ENCODE results near the gene CD109.
"Not testable (repeated sequence)": the region's sequence is repeated elsewhere in the genome, so short reads cannot be mapped to it uniquely, and the experiment has no call there.

Gene CD109

DNA sequence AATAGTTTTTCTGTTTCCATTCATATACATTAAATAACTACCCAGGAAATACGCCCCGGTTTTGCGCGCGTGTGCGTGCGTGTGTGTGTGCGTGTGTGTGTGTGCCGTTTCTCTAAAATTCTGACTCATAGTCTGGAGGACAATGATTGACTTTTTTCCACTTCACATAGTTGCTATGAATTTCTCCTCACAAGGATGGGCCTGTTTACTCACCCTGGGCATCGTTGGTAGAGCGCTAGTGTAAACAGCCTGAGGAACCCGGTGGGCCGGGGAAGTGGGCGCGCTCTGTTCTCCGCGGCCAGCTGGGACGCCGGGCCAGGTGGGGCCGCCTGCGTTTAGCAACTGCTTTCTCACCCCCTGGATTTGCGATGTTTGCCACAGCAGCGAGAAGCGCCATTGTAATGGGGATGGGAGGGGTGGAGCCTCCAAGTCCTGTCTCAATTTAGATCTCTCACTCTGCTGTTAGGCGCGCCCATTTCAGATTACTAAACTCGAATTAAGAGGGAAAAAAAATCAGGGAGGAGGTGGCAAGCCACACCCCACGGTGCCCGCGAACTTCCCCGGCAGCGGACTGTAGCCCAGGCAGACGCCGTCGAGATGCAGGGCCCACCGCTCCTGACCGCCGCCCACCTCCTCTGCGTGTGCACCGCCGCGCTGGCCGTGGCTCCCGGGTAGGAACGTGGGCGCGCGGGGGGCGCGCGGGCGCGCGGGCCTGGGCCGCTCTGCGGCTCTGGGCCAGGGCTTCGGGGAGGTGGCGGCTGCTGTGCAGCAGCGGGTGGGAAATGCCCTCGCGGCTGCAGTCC, at the start of gene CD109:
Gene CD109, plus strand, starts transcription at position 585 of the 803 bp plus-strand sequence. Its CDS starts 13 bp downstream, at position 598.
- DNase-seq, result peak; percentile 25

DNA sequence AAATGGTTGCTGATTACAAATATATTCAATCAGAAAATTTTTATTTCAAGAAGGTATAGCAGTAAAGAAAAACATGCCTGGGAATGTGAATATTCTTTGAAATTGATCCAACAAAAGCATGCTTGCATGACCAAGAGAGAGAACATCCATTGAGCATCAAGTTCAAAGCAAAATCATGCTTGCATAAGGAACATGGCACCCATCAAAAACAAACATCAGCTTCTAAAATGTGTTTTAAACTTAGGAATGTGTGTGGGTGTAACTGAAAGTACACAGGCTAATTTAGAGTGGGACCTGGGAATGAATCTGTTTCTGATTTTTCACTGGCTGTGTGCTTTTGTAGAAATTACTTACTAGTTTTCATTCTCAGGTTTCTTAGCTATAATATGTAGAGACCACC, 47.8 kb upstream of the CD109 start:
- DNase-seq, result no peak

DNA sequence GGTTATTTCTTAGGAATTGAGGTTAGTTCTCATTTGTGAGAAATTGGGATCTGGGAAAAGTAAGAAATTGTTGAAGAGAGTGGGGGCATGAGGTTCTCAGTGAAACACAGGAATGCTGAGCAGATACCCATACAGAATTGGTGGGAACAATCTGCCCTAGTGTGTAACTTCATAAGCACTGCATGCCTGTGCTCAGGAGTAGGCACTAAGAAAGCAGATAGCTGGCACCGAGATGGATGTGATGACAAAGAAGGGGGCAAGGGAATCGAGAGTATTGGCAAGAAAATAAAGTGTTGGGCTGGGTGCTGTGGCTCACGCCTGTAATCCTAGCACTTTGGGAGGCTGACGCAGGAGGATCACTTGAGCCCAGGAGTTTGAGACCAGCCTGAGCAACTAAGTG, 46.2 kb upstream of the CD109 start:
- DNase-seq, result no peak

GRCh38 chr6:73652637-73653570, 43.1 kb upstream of the CD109 start:
- DNase-seq, result peak; percentile 74

DNA sequence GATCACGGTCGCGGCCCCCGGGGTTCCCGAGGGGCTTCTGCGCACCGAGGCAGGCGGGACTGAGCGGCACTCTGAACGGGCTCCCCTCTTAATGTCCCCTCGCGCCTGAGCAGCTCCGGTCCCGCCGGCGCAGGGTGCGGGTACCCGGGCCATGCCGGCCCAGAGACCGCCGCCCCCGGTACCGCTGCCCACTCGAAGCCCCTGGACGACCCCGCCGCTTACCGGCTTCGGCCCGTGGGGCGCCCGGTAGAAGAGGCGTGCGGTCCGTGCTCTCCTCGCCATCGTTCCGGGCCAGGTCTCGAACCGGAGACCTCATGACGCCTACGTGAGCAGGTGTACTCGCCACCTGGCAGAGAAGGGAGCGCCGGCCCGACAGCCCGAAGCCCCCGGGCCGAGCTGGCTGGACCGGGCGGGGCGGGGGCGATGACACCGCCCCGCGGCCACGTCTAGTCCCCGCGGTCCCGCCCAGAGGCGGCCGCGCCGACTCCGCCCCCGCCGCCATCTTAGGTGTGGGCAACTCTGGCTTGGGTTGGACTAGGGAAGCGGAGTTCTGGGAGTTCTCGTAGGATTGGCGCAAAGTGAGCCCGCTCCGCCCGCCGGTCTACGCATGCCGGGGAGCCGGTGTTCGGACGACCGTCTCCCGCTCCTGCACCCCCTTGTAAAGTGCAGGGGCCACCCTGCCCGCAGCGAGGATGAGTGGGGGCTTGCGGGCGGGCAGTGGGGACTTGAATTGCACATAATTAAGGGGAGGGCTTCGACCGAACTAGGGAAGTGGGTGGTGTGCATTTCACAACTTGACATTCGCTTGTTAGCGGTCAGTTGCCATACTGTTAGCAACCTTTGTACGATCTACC, 42.2 kb upstream of the CD109 start, which contains the start of gene SLC17A5:
Gene SLC17A5, minus strand, starts transcription at position 422 of the 854 bp plus-strand sequence. Its CDS starts 106 bp downstream, at position 316.
- DNase-seq, result peak; percentile 92

DNA sequence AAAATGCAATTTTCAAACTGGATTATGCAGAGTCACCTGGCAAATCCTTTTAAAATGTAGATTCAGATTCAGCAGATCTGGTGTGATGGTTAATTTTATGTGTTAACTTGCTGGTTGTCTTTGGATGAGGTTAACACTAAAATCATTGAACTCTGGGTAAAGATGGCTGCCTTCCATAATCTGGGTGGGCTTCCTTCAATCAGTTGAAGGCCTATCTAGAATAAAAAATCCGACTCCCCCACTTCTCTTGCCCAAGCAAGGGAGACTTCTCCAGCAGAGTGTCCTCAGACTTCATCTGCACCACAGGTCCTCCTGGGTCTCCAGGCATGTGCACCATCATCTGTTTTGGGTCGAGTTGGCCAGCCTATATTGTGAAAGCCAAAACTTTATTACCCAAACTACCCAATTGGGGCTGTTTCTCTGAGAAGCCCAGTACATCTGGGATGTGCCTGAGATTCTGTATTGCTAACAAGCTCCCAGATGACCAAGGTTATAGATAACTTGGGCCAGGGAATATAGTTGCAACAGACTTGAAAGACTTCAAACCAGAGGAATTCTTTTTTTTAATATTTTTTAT, 40.6 kb upstream of the CD109 start:
- DNase-seq, result no peak

GRCh38 chr6:73656531-73657145, 39.4 kb upstream of the CD109 start:
- DNase-seq, result no peak

- no peak for DNase-seq
These were observed 38.8 kb upstream of the CD109 start for GRCh38 chr6:73657201-73657600.

- DNase-seq, result no peak
These were observed 31.3 kb upstream of the CD109 start for GRCh38 chr6:73664701-73665100.

- DNase-seq, result no peak
These were observed 30.2 kb upstream of the CD109 start for GRCh38 chr6:73665686-73666319.

GRCh38 chr6:73666393-73666792, 29.6 kb upstream of the CD109 start:
- DNase-seq, result no peak

GRCh38 chr6:73667798-73668197, 28.2 kb upstream of the CD109 start:
- DNase-seq, result no peak

GRCh38 chr6:73669005-73669404, 27.0 kb upstream of the CD109 start:
- no peak for DNase-seq

DNA sequence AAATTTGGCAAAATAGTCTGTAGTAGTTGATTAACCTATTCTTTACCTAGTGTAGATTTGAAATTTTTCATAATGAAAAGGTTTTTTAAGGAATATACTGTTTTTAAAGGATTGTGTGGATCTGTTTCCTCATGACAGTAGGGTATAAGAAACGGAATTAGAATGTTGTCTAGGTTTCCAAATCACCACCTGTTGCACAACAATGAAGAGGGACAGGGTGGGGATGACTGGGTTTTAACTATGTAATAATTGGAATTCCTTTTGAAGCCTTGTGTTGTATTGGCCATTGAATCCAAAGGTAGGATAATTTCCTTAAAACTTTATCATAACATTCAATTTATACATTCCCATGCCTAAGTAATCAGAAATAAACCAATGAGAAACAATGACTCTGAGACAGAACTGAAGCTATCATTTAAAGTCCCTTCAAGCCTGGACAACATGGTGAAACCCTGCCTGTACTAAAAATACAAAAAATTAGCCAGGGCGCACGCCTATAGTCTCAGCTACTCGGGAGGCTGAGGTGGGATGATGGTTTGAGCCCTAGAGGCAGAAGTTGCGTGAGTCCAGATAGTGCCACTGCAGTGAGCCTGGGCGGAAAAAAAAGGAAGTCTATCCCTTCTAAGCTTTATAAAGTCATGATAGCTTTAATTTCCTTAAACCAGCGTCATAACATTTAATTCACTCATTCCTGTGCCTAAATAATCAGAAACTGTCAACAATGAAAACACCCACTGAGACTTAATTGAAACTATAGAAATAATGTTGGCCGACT, 23.9 kb upstream of the CD109 start:
- DNase-seq, result no peak

DNA sequence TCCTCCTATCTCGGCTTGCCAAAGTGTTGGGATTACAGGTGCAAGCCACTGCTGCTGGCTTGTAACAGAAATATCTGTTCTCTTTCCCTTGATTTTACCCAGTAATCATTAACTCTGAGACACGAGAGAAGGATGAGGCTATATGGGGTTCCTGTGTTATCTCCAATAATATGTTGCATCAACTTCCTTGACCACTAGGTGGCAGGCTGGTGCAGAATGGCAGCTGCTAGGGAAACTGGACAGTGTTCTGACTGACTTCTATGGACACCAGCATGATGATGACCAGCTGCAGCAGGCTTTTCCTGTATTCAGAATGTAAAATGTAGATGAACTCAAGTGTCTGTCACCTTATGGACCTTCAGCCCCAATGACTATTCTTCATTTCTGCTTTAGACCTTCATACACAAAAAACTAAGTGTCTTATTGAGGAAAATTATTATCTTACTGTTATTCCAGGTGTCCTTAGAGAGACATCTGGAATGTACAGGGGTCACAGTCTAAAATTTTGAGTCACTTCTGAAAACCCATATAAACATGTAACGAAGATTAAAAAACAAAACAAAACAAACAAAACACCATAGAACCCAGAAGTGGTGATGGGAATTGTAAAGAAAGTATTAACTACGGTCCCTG, 20.4 kb upstream of the CD109 start:
- peak; percentile 38 for DNase-seq

DNA sequence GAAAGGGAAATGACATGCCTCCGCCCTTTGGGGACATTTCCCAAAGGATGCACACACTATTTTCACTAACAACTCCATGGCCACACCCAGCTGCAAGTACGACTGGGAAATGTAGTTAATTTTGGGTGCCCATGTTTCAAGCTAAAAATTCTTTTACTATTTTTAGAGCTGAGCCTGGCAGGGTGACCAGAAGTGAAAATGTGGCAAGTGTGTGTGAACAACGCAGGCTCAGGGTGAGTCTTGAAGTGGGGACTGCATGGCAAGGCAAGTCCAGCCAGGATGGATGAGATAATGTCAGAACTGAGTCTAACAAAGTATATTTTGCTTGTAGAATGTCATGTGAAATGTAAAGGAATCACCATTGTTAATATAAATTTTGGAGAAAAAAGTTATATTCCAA, 17.0 kb upstream of the CD109 start:
- DNase-seq, result no peak

GRCh38 chr6:73679846-73680245, 16.2 kb upstream of the CD109 start:
- not testable (repeated sequence) for DNase-seq

DNA sequence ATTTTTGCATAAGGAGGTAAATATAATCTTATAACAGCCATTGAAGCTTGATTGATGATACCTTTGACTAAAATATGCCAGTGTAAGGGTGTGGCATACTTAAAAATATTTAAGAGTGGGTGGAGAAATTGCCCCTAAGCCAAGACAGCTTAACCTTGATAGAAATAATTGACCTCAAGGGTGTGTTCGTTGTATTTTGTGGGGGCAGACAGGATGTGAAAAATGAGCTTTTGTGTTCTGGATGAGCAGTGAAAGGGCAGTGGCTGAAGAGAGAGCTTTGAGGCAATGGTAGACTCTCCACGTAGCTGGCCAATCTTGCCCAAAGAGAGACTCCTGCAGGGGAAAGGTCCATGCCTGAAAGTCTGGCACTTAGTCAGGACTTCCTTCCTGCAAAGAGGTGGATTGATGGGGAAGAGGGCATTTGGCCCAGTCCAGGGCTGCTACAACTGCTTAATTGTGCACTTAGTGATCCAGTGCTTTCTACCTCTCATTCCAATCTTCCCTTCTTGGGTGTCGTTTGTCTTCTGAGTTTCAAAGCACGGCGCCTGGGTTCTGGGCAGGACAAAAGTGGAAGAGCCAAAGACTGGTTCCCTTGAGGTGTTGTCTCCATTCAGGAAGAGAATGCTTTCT, 15.6 kb upstream of the CD109 start:
- no peak for DNase-seq

- DNase-seq, result not testable (repeated sequence)
These were observed 12.4 kb upstream of the CD109 start for GRCh38 chr6:73683574-73683973.

DNA sequence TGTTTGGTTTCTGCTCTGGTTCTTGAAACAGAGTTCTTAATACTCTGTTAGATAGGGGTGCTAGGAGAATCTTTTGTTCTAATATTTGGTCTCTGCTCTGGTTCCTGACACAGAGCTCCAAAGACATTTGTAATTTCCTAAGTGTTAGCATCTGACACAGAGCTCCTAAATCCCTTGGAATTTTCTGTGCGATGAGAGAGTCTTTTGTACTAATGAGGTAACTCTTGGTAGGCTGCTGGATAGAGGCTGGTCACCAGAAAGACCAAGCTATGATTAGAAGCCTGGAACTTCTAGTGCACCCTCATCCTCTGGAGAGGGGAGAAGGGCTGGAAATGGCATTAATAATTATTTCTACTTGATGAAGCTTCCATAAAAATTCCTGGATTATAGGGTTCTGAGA, 7.7 kb upstream of the CD109 start:
- no peak for DNase-seq

Data from NCI-H2171 treated with DMSO at 0.1 percent for 48 hours (cell line).